Left colon (tissue), 2 donors: ENCODE results near the gene HOXA10. TPM values are rescaled to one million over a fixed set of nuclear protein-coding genes. Genes with fewer than 3 reads are reported as not detected.

Experiments used
- ATAC-seq: fragments of 200-7000 bp; cut with Tn5 transposase; one replicate; pipeline ENCODE4 v1.9.1; 2020; ENCODE audit warnings: mild to moderate bottlenecking, moderate library complexity
- DNase-seq, 2 donors: peaks; one replicate each; pipeline ENCODE4 v3.0.0-alpha.2; 2020
- intact Hi-C, 2 donors: fragments of 100-400 bp; cut with DNase I in 1 of 2; cut with micrococcal nuclease in 1 of 2; formaldehyde crosslinking; loops; one replicate each; pipeline versions ENCODE4 v1.11.2 to v1.14.0; 2022; cut with DNase I, micrococcal nuclease
- total RNA-seq, 2 donors: library from RNA; stranded (reverse); fragmentation: NEBNext Ultra II Directional; extraction: Animal tissue kit (Norgen Biotek cat#: 25700); gene quantifications; one replicate each; pipeline ENCODE4 v1.2.1, GENCODE V29; 2021
- donor health status: DM: no; HTN: no; CAD: no.
- donor health status: DM: yes; HTN: yes; CAD: no.

HOXA10 gene
- total RNA-seq, 2 donors from 2014 or later: 23.4 to 30.0 TPM

GRCh38 chr7:27164367-27165088, 9.6 kb downstream of the HOXA10 start:
- DNase-seq: peak; percentile 58 to 74
- intact Hi-C loops: loop anchor here in 1 of 2 donors (5.0 kb wide), 2 partner anchors 792 to 962 kb away; partner anchors contain the start of genes CBX3 and HNRNPA2B1
- ATAC-seq: no peak

- ATAC-seq: no peak
- DNase-seq: no peak
- intact Hi-C loops: loop anchor here in 1 of 2 donors (5.0 kb wide), 2 partner anchors 792 to 962 kb away; partner anchors contain the start of genes CBX3 and HNRNPA2B1
Measured at GRCh38 chr7:27164045-27164366, 10.1 kb downstream of the HOXA10 start.

GRCh38 chr7:27163288-27164044, 10.7 kb downstream of the HOXA10 start:
- peak; percentile 30 to 31 for DNase-seq
- intact Hi-C loops: loop anchor here in 1 of 2 donors (5.0 kb wide), 2 partner anchors 791 to 961 kb away; partner anchors contain the start of genes CBX3 and HNRNPA2B1
- ATAC-seq: no peak

GRCh38 chr7:27162561-27163287, 11.4 kb downstream of the HOXA10 start:
- intact Hi-C loops: loop anchor here in 1 of 2 donors (5.0 kb wide), 2 partner anchors 790 to 960 kb away; partner anchors contain the start of genes CBX3 and HNRNPA2B1
- ATAC-seq (peak; percentile 12), DNase-seq (no peak)

GRCh38 chr7:27161721-27162560, 12.2 kb downstream of the HOXA10 start:
- ATAC-seq: peak; percentile 29
- peak; percentile 34 to 72 for DNase-seq
- intact Hi-C loops: loop anchor here in 1 of 2 donors (5.0 kb wide), 2 partner anchors 790 to 960 kb away; partner anchors contain the start of genes CBX3 and HNRNPA2B1

DNA sequence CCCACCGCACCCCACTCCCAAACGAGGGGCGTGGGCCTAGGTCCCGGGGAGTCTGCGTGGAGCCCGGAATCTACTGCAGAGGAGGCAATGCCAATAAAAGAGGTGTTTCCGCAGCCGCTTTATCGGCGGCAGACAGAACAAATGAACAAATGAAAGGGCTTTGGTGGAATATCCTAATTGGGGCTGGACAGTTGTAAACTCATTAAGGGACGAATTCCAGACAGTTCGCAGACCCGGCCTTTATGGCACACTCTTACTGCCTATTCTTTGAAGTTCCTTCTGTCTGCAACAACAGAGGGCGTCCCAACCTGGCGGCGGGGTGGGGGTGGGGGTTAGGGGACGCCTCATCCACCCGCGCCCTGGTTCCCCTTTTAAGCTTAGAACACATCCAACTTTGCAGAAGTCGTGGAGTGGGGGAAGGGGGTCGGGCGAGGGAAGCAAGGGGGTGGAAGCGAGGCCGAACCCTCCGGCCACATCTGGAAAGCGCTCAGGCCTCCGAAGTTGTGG, 12.9 kb downstream of the HOXA10 start:
- intact Hi-C loops: loop anchor here in 1 of 2 donors (5.0 kb wide), 2 partner anchors 789 to 959 kb away; partner anchors contain the start of genes CBX3 and HNRNPA2B1
- DNase-seq (peak; percentile 71 to 73), ATAC-seq (peak; percentile 34)

DNA sequence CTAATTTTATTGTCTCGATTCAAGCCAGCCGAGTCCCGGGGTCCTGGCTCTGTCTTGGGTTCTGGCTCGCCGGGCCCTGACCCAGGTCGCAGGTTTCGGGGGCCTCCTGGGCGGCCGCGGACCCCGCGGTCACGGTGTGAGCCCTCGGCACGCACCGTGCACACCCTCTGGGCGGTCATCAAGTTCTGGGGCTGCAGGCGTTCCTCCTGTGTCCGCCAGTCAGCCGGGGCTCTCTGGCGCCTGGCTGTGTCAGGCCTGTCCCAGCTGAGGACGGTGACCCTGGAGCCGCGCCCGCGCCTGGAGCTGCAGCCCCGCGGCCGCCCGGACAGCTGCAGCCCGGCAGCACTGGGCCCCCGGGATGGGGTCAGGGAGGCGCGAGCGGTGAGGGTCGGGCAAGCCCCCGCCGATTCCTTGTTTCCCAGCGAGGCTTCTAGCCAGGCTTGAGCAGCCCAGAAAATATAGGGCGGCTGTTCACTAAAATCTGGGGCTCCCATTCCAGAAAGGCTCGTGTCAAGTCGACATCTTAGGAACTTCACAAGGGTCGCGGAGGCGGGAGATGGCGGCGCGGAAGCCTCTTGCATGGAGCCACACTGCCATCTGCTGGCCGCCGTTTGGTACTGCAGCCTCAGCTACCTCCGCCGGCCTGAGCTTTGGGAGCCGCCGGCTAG, 13.4 kb downstream of the HOXA10 start:
- DNase-seq: peak; percentile 83 to 94
- peak; percentile 30 for ATAC-seq
- intact Hi-C loops: loop anchor here in 1 of 2 donors (5.0 kb wide), 2 partner anchors 788 to 958 kb away; partner anchors contain the start of genes CBX3 and HNRNPA2B1

DNA sequence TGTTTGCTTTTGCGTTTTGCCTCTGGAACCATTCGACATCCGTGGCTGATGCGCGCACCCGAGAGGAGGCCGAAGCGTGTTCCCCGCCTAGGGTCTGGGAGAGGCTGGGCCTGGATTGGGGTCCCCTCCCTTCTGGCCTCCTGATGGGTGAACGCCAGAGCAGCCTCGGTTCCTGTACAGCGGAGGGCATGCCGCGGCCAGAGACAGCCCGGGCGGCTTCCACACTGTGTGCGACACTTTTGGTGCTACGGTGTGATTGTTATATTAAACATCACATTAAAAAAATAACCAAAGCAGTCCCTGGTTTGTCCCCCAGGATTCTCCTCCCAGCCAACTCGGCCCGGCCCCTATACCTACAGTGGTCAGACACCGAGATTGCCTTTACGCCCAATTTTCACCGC, 14.0 kb downstream of the HOXA10 start:
- intact Hi-C loops: loop anchor here in 1 of 2 donors (5.0 kb wide), 2 partner anchors 788 to 958 kb away; partner anchors contain the start of genes CBX3 and HNRNPA2B1
- peak; percentile 35 to 52 for DNase-seq
- ATAC-seq: no peak

DNA sequence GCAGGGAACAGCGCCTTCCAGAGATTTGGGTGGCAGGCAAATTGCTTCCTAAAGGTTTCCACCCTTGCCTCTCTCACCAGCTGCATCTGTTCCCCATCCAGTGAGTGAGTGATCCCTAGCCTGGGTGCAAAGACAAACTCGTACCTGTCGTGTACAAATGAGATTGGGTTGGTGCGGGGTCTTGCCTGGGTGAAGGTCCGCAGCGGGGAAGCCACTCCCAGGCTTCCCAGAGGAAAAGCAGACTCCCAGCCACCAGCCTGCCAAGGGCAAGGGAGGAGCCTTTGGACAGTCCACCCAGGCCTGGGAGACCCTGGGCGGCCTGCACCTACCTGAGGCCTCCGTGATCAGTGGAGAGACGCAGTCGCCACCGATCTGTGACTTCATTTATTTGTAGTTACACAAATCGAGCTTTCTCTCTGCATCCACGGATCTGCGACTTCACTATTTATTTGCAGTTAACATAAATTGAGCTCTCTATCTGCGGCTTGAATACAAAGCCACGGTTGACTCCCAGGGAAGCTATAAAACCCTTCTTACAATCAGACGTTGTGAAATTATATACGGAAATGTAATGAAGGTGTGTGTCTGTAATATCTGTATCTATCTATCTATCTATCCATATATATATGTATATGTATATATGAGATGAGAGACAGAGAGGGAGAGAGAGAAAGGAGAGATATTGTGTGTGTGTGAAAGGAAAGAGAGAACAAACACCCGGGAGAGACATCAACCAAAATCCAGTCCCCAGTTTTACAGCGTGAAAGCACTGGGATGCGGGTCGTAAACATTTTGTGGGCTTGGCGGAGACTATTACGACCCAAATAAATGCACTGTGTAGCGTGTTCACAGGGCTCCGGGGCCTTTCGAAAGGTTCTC, 14.6 kb downstream of the HOXA10 start:
- DNase-seq (peak; percentile 33 to 53), ATAC-seq (no peak)
- intact Hi-C loops: loop anchor here in 1 of 2 donors (5.0 kb wide), 2 partner anchors 787 to 957 kb away; partner anchors contain the start of genes CBX3 and HNRNPA2B1

GRCh38 chr7:27158436-27159265, 15.5 kb downstream of the HOXA10 start:
- ATAC-seq (no peak), DNase-seq (peak; percentile 30 to 46)
- intact Hi-C loops: no loop called here

- intact Hi-C loops: no loop called here
- peak; percentile 54 to 75 for DNase-seq
- peak; percentile 44 for ATAC-seq
Measured at GRCh38 chr7:27157702-27158431, 16.3 kb downstream of the HOXA10 start.

DNA sequence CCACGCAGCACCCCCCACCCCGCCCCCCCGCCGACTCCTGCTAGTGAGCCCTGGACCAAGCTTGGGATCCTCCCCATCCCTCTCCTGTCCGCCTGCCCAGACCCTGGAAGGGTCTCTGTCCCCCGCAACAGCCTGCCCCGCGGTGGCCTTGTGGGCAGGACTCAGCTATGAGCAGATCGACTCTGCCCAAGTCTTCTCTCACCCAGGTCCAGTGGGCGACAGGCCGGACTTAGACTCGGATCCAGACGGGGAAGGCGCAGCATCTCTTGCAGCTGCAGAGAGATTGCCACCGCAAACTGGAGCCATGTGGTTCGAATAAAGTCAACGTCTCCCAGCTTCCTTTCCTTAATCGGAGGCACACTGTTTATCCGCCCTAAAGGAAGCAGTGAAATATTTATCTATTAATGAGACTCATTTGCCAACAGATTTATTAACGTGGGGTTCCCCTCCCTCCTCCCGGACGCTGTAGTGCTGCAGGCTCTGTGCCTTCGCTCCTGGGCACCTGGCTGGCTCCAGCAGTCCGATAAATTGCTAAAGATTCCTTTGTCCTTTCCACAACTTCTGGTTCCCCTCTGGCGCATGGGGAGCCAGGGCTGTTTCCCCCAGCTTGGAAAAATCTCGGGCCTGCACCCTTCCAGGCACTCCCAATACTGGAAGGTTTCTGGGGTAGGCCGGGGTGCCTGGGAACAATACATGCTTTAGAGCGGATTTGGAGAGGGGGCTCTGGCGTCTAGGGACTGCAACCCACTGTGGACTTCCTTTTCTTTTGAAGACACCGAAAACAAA, 17.0 kb downstream of the HOXA10 start:
- DNase-seq (peak; percentile 47), ATAC-seq (no peak)
- intact Hi-C loops: no loop called here

GRCh38 chr7:27156508-27156898, 17.6 kb downstream of the HOXA10 start, which contains the start of gene HOXA7:
TSS of gene HOXA7 (minus strand) at chr7:27156675. CDS start at chr7:27156545, 130 bp downstream.
- ATAC-seq: no peak
- intact Hi-C loops: no loop called here
- DNase-seq: peak; percentile 76 to 83
